ENCODE results near the gene FAM217B.

Gene FAM217B

DNA sequence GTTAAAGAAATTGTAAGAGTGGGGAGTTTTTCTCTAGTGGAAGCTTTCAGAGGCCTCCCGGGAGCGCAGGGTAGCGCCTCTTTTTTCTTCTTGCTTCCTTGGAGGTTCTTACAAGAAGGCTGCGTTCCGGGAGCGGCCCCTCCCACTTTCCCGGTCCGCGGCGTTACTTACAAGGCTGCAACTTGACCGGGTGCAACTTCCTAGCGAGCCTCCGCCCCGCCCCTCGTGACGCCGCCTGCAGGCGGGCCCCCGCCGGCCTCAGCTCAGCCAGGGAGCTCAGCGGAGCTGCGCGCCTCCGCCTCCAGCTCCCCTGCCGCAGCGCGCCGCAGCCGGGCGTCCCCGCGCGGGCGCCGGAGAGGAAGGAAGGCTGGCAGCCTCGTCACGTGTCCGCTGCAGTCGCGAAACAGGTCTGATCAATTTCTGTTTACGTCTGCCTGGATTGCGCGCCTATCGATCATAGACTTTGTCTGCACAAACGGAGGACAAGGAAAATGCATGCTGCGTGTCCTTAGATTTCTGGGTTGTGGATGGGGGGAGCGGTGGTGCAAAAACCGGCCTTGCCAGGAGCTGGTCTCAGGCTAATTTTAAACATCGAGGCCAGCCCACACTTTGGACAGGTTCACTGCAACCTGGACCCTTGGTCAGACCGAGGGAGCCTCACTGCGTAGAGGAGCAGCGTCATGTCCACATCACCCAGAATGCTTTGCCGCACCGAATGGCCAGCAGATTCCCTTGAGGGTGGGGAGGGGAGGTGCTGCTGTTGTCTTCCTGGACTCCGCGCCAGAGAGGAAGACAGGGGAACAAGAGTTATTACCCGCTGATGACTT lies at the start of gene FAM217B, which contains the start of gene PPP1R3D:
TSS of gene FAM217B (plus strand) at position 261 of the 827 bp plus-strand sequence. CDS start 3,555 bp downstream, outside the sequence.
TSS of gene PPP1R3D (minus strand) at position 177 of the 827 bp plus-strand sequence. CDS start 374 bp downstream, outside the sequence.
- peak; percentile 95 for DNase-seq (ENCODE audit: low spot score)

GRCh38 chr20:59891581-59891980 lies 48.6 kb upstream of the FAM217B start:
- no peak for DNase-seq (ENCODE audit: low spot score)

GRCh38 chr20:59895908-59896307 lies 44.3 kb upstream of the FAM217B start:
- no peak for DNase-seq (ENCODE audit: low spot score)

GRCh38 chr20:59902470-59902869 lies 37.7 kb upstream of the FAM217B start:
- no peak for DNase-seq (ENCODE audit: low spot score)

- DNase-seq (ENCODE audit: low spot score): no peak
Measured at GRCh38 chr20:59903621-59904020, 36.6 kb upstream of the FAM217B start.

GRCh38 chr20:59908855-59909254 lies 31.3 kb upstream of the FAM217B start:
- no peak for DNase-seq (ENCODE audit: low spot score)

- DNase-seq (ENCODE audit: low spot score): no peak
Measured at GRCh38 chr20:59911041-59911440, 29.1 kb upstream of the FAM217B start.

- no peak for DNase-seq (ENCODE audit: low spot score)
Measured at GRCh38 chr20:59912609-59913008, 27.6 kb upstream of the FAM217B start.

DNA sequence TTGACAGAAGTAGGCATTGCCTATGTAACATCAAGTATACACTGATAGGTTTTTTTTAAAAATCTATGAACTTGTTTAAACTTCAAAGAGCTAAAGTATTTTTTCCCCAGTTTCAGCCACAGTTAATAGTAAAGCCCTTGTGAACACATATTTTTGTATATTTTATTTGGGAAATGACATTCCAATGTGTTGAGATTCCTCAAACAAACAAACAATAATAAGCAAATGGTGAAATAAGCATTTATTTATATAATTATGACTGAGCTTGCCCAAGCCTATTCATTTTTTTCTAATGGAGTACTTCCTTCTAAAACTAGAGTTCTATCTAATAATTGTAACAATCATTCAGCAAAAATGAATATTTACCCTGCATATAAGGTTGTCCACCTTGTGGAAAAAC lies 19.2 kb upstream of the FAM217B start:
- DNase-seq (ENCODE audit: low spot score): no peak

- DNase-seq (ENCODE audit: low spot score): no peak
Measured at GRCh38 chr20:59923514-59923913, 16.7 kb upstream of the FAM217B start.

- no peak for DNase-seq (ENCODE audit: low spot score)
Measured at GRCh38 chr20:59925359-59925758, 14.8 kb upstream of the FAM217B start.

DNA sequence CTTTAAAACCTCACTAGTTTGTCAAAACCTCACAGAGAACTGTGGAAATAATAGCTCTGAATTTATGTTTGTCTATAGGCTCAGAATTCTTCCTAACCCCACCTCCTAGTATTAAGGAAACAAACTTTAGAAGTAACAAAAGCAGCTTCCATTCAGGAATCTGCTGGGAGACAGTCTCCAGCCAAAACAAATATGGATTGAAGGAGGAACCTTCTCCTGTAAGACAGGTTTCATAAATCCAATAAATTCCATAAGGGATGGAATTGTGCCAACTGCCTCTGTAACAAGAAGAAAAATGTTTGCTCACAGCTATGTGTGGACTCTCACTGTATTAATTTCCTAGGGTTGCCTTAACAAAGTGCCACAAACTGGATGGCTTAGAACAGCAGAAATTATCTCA lies 14.3 kb upstream of the FAM217B start:
- no peak for DNase-seq (ENCODE audit: low spot score)

DNA sequence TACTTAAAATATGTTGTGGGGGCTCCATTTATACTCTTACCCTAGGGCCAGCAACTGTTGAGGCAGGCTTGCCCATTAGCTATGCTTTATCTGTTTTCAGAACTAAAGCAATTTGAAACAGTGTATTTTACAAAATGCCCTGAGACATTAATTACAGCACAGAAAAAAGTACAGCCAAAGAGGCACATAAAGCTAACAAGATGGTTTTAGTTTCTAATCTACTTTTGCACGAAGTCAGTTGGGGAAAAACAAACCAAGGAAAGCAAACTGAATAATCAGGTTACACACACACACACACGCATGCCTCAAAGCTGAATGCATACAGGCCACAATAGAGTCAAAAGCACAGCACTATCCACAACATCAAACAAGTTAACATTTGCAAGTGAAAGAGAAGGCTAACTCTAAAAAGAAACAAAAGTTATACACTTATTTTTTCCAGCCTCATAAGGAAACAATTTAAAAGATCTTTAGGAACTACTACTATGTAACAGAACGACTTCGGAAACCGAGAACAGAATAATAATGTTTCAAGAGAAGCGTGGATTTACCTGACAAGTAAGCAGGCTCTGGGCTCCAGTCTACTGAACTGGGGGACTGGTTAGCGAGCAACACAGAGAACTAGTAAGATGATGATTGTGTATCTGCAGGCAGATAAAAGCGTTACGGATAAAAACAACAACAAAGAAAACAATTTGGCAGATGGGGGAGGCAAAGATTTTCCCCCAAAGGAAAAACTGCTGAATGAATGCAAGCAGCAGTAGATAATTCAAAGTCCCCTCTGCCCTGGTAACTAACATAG lies 8.5 kb upstream of the FAM217B start:
- DNase-seq (ENCODE audit: low spot score): no peak

GRCh38 chr20:59932616-59933295 lies 7.4 kb upstream of the FAM217B start:
- no peak for DNase-seq (ENCODE audit: low spot score)

- no peak for DNase-seq (ENCODE audit: low spot score)
Measured at GRCh38 chr20:59933296-59933848, 6.8 kb upstream of the FAM217B start, which contains the start of gene SYCP2. TSS of gene SYCP2 (minus strand) at chr20:59933637. CDS start at chr20:59922413, 11,224 bp downstream.

DNA sequence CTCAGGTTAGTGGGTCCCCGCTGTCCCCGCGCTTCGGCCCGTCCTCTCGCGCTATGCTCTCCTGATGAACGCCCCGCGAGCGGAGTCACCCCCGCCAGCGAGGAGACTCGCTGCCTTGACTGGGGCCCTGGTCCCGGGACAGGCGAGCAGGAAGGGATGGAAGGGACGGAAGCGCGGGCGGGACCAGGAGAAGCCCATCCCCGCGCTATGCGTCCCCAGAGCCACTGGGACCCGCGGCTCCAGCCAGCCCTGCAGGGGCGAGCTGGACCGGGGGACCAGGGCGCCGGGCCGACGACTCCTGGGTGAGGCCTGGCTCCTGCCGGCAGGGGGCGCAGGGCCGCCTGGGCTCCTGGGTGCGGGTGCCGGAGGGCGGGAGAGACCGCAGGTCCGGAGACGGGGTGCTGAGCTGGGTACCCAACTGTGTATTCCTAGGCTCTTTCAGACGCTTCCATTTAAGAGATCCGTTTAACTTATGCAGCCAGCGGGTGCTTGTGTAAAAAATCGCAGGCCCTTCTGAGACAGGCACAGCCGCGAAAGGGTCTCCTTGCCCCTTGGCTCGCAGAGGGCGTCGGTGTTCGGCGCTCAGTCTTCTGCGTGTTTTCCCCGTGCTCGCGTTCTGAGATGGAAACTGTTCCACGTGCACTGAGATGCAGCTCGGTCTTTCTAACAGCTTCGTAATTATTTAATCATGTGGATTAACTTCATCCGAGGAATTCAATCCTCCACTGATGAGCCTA lies 6.2 kb upstream of the FAM217B start:
- peak; percentile 76 for DNase-seq (ENCODE audit: low spot score)

- DNase-seq (ENCODE audit: low spot score): no peak
Measured at GRCh38 chr20:59935457-59936185, 4.6 kb upstream of the FAM217B start.

DNA sequence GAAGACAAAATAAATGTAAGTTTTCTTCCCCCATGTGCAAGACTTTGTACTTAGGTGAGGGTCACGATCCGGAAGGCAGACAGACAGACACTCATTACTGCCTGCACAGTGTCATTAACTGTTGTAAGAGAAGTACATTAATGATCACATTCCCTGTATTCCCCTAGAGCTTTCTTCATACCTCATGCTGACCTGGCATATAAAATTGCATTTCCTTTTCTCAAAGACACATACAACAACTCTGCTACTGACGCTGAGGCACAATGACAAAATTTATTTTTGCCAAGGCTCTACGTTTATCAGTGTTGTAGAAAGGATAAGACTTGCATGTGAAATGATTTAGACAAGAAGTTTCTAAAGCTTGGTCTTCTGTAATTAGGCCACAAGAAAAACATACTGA lies 3.8 kb upstream of the FAM217B start:
- DNase-seq (ENCODE audit: low spot score): no peak

DNA sequence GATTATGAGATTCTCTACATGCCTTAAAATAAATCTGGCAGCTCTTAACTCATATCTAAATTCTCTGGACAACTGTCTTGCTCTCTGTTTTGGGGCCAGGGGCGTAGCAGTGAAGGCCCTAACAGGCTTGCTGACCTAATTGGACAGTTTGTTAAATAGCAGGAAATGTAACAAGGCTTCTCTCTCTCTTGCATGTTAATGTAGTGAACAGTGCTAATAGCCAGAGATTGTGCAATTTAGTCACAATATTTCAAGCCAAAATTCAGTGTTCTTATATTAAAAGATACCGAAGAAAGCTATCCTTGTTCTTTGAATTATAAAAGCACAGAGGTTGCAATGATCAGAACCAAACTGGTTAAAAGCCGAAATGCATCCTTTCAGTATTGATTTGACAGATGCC lies 3.0 kb upstream of the FAM217B start:
- no peak for DNase-seq (ENCODE audit: low spot score)

GRCh38 chr20:59938221-59938620 lies 2.0 kb upstream of the FAM217B start:
- DNase-seq (ENCODE audit: low spot score): no peak

- DNase-seq (ENCODE audit: low spot score): no peak
Measured at GRCh38 chr20:59938696-59939051, 1.5 kb upstream of the FAM217B start.

All from globus pallidus (tissue), 1 donor.